AG04449 (cell line): ENCODE data around the gene LILRA5.
"Not testable (repeated sequence)": the region's sequence is repeated elsewhere in the genome, so short reads cannot be mapped to it uniquely, and the experiment has no call there.

Source experiments
- CTCF ChIA-PET: fragments of 350-600 bp; formaldehyde crosslinking; extraction: SDS; loops from one replicate; lab custom pipeline; 2021; ENCODE audit warnings: antibody characterized with exemption; lab: Yijun Ruan, JAX
- POLR2A ChIA-PET: fragments of 400-600, 350-600 bp; formaldehyde crosslinking; extraction: SDS; loops from one replicate; lab custom pipeline; 2020; ENCODE audit warnings: antibody characterized with exemption, inconsistent platforms; lab: Yijun Ruan, JAX
- DNase-seq: peaks from one replicate; pipeline ENCODE4 v3.0.0-alpha.2; 2010; ENCODE audit warnings: low read depth, low spot score
- H3K4me3 ChIP-seq: 2 replicates; pipeline ENCODE4 v1.5.1; 2011; ENCODE audit warnings: low read depth, mild to moderate bottlenecking, control low read depth, low read length
- CTCF ChIP-seq: IDR thresholded peaks from one replicate; pipeline ENCODE4 v1.5.1; 2011; ENCODE audit warnings: mild to moderate bottlenecking, moderate library complexity, low read length, control low read depth, inconsistent platforms; ENCODE audit not compliant: insufficient read depth; ENCODE audit errors: missing control alignments

The LILRA5 gene

DNA sequence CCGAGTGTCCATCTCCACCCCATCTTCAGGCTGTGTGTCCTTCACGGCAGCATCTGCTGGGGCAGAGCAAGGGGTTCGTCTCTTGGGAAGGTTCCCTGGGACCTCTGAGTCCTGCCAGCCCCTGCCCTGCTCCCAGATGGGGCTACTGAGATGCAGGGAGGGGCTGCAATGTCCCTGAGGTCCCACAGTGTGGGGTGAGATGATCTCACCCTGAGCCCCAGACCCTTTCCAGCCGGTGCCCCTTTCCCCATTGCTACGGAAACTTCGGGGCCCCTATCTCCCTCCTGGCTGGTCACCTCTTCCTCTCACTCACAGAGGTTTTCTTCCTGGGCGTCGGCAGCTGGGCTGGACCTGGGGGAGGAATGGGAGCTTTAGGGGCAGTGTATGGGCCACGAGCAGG, 37.0 kb downstream of the LILRA5 start:
- TF ChIP-seq CTCF = no peak
- DNase-seq = no peak
- ChIA-PET CTCF (no interaction called here), POLR2A (no interaction called here)
- no peak overlapping the region for H3K4me3 ChIP-seq

DNA sequence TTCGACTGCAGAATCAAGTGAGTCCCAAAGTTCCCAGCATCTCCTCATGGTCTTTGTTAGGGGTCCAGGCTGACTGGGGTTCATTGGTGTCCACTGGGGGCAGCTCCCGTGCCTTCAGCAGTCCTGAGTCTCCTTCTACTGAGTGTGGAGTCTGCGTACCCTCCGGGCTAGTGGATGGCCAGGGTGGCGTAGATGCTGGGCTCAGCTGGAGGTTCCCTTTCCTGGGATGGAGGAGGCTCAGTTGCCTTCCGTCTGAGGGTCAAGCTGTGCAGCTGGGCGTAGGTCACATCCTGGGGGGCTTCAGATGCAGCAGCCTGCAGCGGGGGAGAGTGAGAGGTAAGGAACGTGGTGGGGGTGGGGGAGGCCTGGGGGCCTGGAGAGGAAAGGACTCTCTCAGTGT, 38.5 kb downstream of the LILRA5 start:
- DNase-seq, H3K4me3 ChIP-seq, POLR2A ChIA-PET, CTCF ChIA-PET: not testable (repeated sequence)

DNA sequence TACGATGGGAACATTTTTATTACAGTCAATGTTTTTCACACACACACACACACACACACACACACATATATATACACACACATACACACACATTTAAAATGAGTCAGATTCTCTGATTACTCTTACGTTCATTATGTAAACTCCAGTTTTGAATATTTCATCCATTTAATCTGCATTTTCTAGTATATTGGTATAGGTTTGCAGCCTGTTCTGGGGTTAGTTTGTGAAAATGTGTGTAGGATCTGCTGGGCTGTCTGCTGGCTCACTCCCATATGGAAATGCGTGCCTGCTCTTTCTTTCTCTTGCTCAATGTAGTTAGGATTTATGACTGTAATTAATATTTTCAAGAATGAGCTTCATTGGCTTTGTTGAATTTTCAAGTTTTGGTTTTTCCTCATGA, 39.1 kb downstream of the LILRA5 start:
- ChIA-PET CTCF (no interaction called here), POLR2A (no interaction called here)
- H3K4me3 ChIP-seq = no peak overlapping the region
- no peak for DNase-seq
- no peak for TF ChIP-seq CTCF

GRCh38 chr19:54272181-54272580, 40.8 kb downstream of the LILRA5 start:
- POLR2A ChIA-PET, DNase-seq, H3K4me3 ChIP-seq, CTCF ChIA-PET: not testable (repeated sequence)

GRCh38 chr19:54271587-54271986, 41.4 kb downstream of the LILRA5 start:
- H3K4me3 ChIP-seq, DNase-seq, POLR2A ChIA-PET, CTCF ChIA-PET: not testable (repeated sequence)

DNA sequence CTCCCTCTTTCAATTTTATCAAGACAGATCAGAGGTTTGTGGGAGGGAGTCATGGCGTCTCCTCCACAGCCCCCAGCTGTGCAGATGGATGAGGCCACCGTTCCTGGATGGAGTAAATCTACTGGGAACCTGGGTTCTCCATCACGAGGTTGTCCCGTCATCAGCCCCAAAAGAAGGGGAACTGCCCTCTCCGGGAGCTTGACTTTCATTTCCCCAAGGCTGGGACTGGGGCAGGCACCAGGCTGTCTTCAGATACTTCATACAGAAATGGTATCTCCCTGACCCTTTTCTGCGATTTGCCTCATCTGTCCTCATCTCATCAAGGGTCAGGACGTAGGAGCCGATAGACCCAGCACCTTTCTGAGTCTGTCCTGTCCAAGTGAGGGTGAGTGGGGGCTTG, 41.9 kb downstream of the LILRA5 start:
- no peak overlapping the region for H3K4me3 ChIP-seq
- no peak for TF ChIP-seq CTCF
- no peak for DNase-seq
- POLR2A ChIA-PET = no interaction called here
- CTCF ChIA-PET = no interaction called here

DNA sequence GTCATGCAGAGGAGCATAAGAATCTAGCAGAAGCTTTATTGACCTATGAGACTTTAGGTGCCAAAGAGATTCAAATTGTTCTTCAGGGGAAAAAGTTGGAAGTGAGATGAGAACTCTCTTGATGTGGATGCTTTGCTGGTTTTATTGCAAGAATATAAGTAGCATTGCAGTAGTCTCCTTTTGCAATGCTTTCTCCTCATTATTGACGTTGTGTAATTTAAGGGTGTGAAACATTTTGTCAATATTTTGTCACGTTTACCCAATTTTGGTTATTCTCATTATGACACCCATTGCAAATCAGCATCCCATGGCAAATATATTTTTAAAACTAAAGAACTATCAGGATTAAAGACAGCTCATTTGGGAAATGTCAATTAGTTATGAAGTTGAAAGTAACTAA, 44.0 kb downstream of the LILRA5 start:
- TF ChIP-seq CTCF = no peak
- DNase-seq = no peak
- H3K4me3 ChIP-seq = no peak overlapping the region
- POLR2A ChIA-PET = no interaction called here
- CTCF ChIA-PET = interaction anchor here (0.7 to 1.2 kb wide), 3 partner anchors 11 to 100 kb away, joined by 3 read pairs; no protein-coding TSS in a partner anchor

GRCh38 chr19:54266133-54266532, 46.8 kb downstream of the LILRA5 start:
- ChIA-PET CTCF (interaction anchor here (0.6 to 2.4 kb wide), 14 partner anchors 9 to 1035 kb away, joined by 3 to 16 read pairs (median 4); partner anchors contain the start of genes LILRB5 and MBOAT7), POLR2A (no interaction called here)
- DNase-seq = no peak
- H3K4me3 ChIP-seq = no peak overlapping the region
- TF ChIP-seq CTCF = peak; percentile 69
